Measurements from ENCODE around the gene SGF29.
"Not testable (repeated sequence)": the region's sequence is repeated elsewhere in the genome, so short reads cannot be mapped to it uniquely, and the experiment has no call there.

Gene SGF29

GRCh38 chr16:28566233-28566925, 12.7 kb downstream of the SGF29 start:
- not testable (repeated sequence) for DNase-seq (ENCODE audit: low read depth)

- no peak for DNase-seq (ENCODE audit: low read depth)
These were observed 13.6 kb downstream of the SGF29 start for GRCh38 chr16:28567292-28567691.

DNA sequence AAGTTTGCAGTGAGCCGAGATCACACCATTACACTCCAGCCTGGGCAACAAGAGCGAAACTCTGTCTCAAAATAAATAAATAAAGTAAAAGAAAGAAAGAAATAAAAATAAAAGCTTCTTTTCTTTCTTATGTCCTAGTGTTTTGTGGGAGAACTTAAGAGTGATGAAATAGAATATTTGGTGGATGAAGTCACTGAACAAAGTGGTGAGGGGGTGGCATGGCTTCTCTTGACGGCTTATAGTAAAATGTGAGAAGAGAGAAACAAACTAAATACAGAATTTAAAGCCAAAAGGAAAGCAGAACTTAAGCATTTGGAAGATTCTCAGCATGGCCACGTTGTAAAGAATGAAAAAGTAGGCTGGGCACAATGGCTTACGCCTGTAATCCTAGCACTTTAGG, 15.3 kb downstream of the SGF29 start:
- DNase-seq (ENCODE audit: low read depth) = no peak

DNA sequence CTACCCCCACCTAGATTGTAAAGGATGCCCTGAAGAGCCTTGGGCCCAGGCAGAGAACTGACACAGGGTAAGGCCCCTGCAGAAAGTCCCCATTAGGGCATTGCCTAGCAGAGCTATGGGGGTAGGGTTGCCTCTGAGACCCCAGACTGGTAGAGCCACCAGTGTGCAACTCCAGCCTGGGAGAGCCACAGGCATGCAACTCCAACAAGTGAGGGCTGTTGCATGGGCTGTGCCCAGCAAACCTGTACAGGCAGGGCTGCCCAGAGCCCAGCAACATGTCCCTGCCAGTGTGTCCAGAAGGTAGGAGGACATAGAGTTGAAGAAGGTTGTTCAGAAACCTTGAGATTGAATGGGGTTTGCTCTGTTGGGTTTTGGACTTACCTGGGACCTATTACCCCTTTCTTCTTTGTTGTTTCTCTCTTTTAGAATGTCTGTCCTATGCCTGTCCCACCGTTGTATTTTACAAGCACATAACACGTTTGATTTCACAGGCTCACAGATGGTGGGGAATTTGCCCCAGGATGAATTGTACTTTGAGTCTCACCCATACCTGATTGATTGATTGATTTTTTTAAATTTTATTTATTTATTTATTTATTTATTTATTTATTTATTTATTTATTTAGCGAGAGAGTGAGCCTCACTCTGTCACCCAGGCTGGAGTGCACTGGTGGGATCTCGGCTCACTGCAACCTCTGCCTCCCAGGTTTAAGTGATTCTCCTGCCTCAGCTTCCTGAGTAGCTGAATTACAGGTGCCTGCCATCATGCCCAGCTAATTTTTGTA, 16.4 kb downstream of the SGF29 start:
- no peak for DNase-seq (ENCODE audit: low read depth)

GRCh38 chr16:28572696-28573510, 19.2 kb downstream of the SGF29 start:
- no peak for DNase-seq (ENCODE audit: low read depth)

- DNase-seq (ENCODE audit: low read depth) = no peak
These were observed 20.3 kb downstream of the SGF29 start for GRCh38 chr16:28573738-28574718.

GRCh38 chr16:28574925-28575324, 21.2 kb downstream of the SGF29 start:
- no peak for DNase-seq (ENCODE audit: low read depth)

DNA sequence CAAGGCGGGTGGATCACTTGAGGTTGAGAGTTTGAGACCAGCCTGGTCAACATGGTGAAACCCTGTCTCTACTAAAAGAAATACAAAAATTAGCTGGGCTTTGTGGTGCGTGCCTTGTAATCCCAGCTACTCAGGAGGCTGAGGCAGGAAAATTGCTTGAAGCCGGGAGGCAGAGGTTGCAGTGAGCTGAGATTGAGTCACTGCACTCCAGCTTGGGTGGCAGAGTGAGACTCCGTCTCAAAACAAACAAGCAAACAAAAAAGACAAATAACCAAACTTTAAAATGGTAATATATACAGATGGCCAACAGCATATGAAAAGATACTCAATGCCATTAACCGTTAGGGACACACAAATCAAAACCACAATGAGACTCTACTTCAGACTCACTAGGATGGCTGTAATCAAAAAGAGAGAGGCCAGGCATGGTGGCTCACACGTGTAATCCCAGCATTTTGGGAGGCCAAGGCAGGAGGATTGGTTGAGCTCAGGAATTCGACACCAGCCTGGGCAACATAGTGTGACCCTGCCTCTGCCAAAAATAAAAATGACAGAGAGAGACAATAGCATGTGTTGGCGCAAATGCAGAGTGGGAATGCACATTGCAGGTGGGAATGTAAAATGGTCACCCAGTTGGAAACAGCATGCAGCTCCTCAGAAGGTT, 21.9 kb downstream of the SGF29 start:
- DNase-seq (ENCODE audit: low read depth) = no peak

GRCh38 chr16:28580726-28581315, 27.1 kb downstream of the SGF29 start:
- DNase-seq (ENCODE audit: low read depth) = no peak

DNA sequence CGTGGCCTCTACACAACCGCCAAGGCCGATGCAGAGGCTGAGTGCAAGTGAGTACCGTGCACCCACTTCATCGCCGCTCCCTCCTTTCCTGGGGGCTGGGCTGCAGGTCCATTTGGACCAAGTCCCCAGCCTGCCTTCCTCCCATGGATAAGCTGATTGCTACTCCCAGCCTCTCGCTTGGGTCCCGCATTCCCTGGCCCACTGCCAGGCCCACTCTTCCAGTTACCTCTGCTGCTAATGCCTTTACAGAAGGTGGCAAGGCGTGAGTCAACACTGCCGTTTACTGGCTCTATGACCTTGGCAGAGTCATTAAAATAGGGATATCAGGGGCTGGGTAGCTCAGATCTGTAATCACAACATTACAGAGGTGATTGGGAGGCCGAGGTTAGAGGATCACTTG, 32.0 kb downstream of the SGF29 start:
- no peak for DNase-seq (ENCODE audit: low read depth)

GRCh38 chr16:28586466-28586865, 32.7 kb downstream of the SGF29 start:
- DNase-seq (ENCODE audit: low read depth) = no peak

DNA sequence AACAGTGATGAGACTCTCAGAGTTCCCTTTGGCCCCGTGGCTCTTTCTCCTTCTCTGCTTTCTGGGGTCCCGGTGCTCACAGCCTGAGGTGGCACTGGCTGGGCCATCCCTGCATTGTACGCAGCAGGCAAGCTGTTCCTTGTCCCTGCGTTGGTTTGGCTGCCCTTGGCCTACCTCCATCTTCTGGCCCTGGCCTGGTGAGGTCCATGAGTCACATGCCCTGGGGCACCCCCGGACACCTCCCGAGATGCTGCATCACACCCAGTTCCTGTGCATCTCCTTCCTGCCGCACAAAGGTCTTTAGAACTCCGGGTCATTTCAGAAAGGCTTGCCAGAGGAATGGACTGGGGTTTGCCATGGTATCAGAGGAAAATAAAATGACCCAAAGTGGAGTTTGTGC, 33.7 kb downstream of the SGF29 start:
- DNase-seq (ENCODE audit: low read depth) = no peak

GRCh38 chr16:28589069-28589468, 35.3 kb downstream of the SGF29 start:
- no peak for DNase-seq (ENCODE audit: low read depth)

DNA sequence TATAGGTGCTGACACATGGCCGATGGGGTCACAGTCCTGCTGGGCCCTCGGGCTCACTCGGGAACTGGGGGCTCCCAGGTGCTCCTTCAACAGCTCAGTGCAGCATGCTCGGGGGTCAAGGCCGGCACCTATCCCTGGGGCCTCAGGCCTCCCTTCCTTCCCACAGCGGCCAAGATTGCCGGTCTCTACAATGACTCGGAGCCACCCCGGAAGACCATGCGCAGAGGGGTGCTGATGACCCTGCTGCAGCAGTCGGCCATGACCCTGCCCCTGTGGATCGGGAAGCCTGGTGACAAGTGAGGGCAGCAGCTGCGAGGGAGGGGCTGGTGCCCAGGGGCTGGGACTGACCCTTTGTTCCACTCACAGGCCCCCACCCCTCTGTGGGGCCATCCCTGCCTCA, 36.2 kb downstream of the SGF29 start:
- no peak for DNase-seq (ENCODE audit: low read depth)

GRCh38 chr16:28590384-28591340, 36.9 kb downstream of the SGF29 start:
- no peak for DNase-seq (ENCODE audit: low read depth)

- no peak for DNase-seq (ENCODE audit: low read depth)
These were observed 37.6 kb downstream of the SGF29 start for GRCh38 chr16:28591355-28591754.

- DNase-seq (ENCODE audit: low read depth) = no peak
These were observed 38.8 kb downstream of the SGF29 start for GRCh38 chr16:28592511-28592910.

DNA sequence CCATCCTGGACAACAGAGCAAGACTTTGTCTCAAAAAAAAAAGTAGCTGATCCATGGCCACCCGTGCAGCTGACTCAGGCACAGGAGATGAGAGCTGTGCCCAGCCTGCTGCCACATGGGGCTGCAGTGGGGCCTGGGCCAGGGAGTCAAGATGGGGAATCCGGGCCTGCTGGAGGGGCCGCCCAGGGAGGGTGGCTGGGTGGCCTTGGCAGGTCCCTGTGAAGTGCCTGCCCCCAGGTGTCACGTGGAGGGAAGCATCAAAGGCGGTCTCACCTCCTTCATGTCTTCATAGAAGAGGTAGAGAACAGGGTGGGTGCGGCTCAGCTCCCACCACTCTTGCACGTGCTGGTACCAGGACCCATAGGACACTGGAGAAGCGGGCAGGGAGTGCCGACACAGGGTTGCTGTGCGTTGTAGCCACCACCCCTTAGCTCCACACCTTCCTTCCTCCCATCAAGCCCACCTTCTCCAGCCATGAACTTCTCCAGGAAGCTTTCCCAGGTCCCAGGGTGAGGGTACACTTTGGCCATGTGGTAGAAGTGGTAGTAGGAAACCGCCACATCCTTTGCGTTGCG, 39.3 kb downstream of the SGF29 start:
- DNase-seq (ENCODE audit: low read depth) = no peak

GRCh38 chr16:28595451-28595850, 41.7 kb downstream of the SGF29 start:
- DNase-seq (ENCODE audit: low read depth) = not testable (repeated sequence)
